ENCODE measurements around the gene EPB41L4B.

- TF ChIP-seq CTCF (tag by site-specific recombination; IDR thresholded peaks at IDR 0.05): no peak
- TF ChIP-seq ZNF558 (tag by site-specific recombination; IDR thresholded peaks at IDR 0.05): no peak
- no peak for TF ChIP-seq ZNF354C (tag by site-specific recombination; IDR thresholded peaks at IDR 0.05; ENCODE audit: borderline replicate concordance, low read depth)
- TF ChIP-seq, protein P1, sequence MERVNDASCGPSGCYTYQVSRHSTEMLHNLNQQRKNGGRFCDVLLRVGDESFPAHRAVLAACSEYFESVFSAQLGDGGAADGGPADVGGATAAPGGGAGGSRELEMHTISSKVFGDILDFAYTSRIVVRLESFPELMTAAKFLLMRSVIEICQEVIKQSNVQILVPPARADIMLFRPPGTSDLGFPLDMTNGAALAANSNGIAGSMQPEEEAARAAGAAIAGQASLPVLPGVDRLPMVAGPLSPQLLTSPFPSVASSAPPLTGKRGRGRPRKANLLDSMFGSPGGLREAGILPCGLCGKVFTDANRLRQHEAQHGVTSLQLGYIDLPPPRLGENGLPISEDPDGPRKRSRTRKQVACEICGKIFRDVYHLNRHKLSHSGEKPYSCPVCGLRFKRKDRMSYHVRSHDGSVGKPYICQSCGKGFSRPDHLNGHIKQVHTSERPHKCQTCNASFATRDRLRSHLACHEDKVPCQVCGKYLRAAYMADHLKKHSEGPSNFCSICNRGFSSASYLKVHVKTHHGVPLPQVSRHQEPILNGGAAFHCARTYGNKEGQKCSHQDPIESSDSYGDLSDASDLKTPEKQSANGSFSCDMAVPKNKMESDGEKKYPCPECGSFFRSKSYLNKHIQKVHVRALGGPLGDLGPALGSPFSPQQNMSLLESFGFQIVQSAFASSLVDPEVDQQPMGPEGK (tag by site-specific recombination; IDR thresholded peaks at IDR 0.05): no peak
- TF ChIP-seq ZNF280C (tag by site-specific recombination; IDR thresholded peaks at IDR 0.05): no peak
- TF ChIP-seq YY1 (tag by site-specific recombination; IDR thresholded peaks at IDR 0.05): no peak
- TF ChIP-seq ZNF449 (tag by site-specific recombination; IDR thresholded peaks at IDR 0.05): no peak
- TF ChIP-seq ZBTB7A (tag by site-specific recombination; IDR thresholded peaks at IDR 0.05; ENCODE audit: low read depth): no peak
- no peak for TF ChIP-seq ZSCAN30 (tag by site-specific recombination; IDR thresholded peaks at IDR 0.05)
- no peak for TF ChIP-seq ZNF274 (IDR thresholded peaks at IDR 0.05; ENCODE audit: low read length)
- no peak for TF ChIP-seq ZNF274 (tag by site-specific recombination; IDR thresholded peaks at IDR 0.05; ENCODE audit: borderline replicate concordance)
These were observed 73.6 kb downstream of the EPB41L4B start for GRCh38 chr9:109247228-109247627.

Measured in HEK293 (cell line).